GM12864 (cell line): ENCODE measurements around the gene NLGN1.
"Not testable (repeated sequence)": the region's sequence is repeated elsewhere in the genome, so short reads cannot be mapped to it uniquely, and the experiment has no call there.

Source experiments
- DNase-seq: peaks from one replicate; pipeline ENCODE4 v3.0.0-alpha.2; 2011; ENCODE audit warnings: low read depth
- H3K4me3 ChIP-seq: 2 replicates; pipeline ENCODE4 v1.5.1; 2011; ENCODE audit warnings: mild to moderate bottlenecking, low read depth, low read length, control low read depth
- TF ChIP-seq, protein P1 (sequence below): IDR thresholded peaks from 2 replicates; pipeline ENCODE4 v1.5.1; 2011; ENCODE audit warnings: low read depth, mild to moderate bottlenecking, moderate library complexity, low read length, control low read depth, inconsistent platforms; ENCODE audit errors: missing control alignments

Gene NLGN1

DNA sequence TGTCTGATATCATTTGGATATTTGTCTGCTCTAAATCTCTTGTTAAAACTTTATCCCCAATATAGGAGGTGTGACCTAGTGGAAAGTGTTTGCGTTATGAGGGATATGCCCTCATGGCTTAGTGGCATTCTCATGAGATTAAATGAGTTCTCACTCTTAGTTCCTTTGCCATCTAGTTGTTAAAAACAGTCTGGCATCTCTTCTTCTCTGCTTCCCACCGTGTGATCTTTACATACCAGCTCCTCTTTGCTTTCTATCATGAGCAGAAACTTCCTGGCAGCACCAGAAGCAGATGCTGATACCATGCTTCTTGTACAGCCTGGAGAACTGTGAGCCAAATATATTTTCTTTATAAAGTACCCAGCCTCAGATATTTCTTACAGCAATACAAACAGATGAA, 33.0 kb downstream of the NLGN1 start:
- no peak for DNase-seq
- TF ChIP-seq, protein P1, sequence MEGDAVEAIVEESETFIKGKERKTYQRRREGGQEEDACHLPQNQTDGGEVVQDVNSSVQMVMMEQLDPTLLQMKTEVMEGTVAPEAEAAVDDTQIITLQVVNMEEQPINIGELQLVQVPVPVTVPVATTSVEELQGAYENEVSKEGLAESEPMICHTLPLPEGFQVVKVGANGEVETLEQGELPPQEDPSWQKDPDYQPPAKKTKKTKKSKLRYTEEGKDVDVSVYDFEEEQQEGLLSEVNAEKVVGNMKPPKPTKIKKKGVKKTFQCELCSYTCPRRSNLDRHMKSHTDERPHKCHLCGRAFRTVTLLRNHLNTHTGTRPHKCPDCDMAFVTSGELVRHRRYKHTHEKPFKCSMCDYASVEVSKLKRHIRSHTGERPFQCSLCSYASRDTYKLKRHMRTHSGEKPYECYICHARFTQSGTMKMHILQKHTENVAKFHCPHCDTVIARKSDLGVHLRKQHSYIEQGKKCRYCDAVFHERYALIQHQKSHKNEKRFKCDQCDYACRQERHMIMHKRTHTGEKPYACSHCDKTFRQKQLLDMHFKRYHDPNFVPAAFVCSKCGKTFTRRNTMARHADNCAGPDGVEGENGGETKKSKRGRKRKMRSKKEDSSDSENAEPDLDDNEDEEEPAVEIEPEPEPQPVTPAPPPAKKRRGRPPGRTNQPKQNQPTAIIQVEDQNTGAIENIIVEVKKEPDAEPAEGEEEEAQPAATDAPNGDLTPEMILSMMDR, result no peak
- no peak overlapping the region for H3K4me3 ChIP-seq

DNA sequence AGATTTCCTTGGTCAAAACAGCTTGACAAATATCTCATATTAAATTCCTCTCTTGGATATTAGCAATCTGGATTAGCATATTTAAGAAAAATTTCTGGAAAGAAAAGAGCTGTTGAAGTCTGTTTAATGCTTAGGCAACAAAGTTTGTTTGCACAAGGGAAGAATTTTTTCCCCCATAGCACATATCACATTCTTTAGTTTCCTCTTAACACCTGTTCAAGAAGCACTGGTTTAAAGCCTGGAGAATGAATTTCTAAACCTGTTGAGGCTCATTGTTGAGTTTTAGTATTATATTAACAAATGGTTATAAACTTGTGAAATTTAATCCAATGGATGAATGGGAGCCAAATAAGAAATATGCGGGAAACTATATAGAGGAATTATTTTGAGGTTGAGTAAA, 41.5 kb downstream of the NLGN1 start:
- TF ChIP-seq, protein P1, result no peak
- DNase-seq, result no peak
- H3K4me3 ChIP-seq, result no peak overlapping the region

DNA sequence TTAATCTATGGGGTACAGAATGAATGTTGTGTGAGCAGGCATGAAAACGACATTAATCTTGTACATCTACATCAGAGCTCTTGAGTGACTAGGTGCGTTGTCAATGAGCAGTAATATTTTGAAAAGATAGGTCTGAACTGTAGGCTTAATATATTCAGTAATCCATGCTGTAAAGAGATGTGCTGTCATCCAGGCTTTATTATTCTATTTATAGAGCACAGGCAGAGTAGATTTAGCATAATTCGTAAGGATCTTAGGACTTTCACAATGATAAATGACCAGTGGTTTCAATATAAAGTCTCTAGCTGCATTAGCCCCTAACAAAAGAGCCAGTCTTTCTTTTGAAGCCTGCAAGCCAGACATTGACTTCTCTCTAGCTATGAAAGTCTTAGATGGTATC, 43.0 kb downstream of the NLGN1 start:
- H3K4me3 ChIP-seq, result no peak overlapping the region
- TF ChIP-seq, protein P1, result no peak
- no peak for DNase-seq

DNA sequence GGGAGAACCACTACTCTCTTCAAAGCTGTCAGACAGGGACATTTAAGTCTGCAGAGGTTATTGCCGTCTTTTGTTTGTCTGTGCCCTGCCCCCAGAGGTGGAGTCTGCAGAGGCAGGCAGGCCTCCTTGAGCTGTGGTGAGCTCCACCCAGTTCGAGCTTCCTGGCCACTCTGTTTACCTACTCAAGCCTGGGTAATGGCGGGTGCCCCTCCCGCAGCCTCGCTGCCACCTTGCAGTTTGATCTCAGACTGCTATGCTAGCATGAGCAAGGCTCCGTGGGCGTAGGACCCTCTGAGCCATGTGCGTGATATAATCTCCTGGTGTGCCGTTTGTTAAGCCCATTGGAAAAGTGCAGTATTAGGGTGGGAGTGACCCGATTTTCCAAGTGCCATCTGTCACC, 54.0 kb downstream of the NLGN1 start:
- not testable (repeated sequence) for DNase-seq, H3K4me3 ChIP-seq

DNA sequence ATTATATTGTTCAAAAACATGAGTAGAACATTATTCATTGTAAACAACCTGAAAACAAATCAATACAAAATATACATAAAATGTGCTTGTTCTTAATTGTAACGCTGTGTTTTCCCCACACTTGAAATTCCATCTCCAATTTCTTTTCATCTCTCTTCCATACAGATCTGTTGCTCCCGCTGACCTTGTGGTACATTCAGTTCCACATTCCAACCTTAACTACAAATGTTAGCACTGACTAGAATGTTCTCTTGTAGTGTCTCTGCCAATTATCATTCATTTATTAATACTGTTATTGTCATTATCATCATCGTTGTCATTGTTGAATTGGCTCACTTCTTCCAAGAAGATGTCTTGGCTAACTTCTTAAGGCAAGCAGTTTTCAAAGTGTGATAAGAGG, 65.7 kb downstream of the NLGN1 start:
- TF ChIP-seq, protein P1, result no peak
- no peak overlapping the region for H3K4me3 ChIP-seq
- no peak for DNase-seq

DNA sequence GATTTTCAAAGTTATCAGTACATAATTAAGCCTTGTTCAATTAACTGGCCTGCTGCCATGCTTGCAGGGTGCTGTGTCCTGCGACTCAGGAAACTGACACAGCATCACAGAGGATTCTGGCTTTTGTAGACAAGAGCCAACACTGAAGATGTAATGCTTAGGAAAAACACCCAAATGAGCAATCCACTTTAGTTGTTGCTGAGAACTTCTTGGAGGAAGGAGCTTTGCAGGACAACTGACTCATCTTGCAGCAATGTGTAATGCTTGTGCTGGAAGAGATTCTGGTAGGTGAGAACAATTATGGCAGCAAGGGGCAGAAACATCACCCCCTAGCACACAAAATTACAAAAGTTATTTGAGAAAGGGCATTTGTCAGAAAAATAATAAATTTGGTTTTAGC, 67.6 kb downstream of the NLGN1 start:
- TF ChIP-seq, protein P1, result no peak
- DNase-seq, result no peak
- no peak overlapping the region for H3K4me3 ChIP-seq

DNA sequence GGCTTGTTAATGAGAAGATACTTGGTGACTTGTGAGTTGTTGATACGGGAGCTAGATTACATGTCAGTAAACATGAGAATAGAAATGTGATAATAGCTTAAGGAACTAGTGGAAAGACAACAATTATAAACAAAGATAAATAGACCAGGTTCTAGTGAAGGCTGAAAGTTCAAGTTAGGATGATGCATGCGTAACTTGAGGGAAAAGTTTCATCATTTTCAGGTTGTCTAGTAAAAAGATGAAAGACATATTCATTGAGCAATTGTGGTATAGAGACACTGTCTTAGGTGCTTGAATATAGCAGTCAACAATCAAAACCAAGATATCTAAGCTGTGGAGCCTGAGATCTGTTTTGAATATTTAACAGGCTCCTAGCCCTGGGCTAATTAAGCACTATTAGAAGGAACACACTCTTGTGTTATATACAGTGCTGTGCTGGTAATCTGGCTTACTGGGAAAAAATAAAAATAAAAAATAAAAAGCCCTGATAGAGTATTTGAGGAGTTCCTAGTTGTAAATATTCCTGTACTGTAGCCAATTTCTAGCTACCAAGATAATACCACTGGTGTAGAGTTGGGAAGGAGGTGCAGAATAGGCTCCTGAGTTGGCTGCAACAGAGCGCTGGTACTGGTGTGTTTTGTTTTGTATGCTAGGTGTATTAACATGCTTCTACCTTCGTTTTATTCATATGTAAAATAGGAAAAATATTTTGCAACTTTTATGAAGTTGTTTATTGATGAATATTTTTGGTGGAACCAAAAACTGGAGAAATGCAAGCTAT, 68.5 kb downstream of the NLGN1 start:
- no peak overlapping the region for H3K4me3 ChIP-seq
- TF ChIP-seq, protein P1, result no peak
- no peak for DNase-seq
